ENCODE data around the gene DICER1.

DICER1 gene

GRCh38 chr14:95056476-95056875, 100.9 kb downstream of the DICER1 start:
- no peaks in the 10 kb centered on the region for H3K4me1 Mint-ChIP-seq
- no peak overlapping the region for H3K4me3 Mint-ChIP-seq
- H3K9me3 Mint-ChIP-seq, result no peaks in the 10 kb centered on the region
- TF ChIP-seq CTCF (IDR thresholded peaks at IDR 0.05; ENCODE audit: unreplicated experiment in 3 of 3), result no peak
- H3K27ac Mint-ChIP-seq, result no peak overlapping the region
- no peaks in the 10 kb centered on the region for H3K36me3 Mint-ChIP-seq (ENCODE audit: low read depth)
- peaks cover 24% of the 10 kb centered on the region for H3K27me3 Mint-ChIP-seq (ENCODE audit: low read depth)

GRCh38 chr14:95055318-95055717, 102.0 kb downstream of the DICER1 start:
- Mint-ChIP-seq H3K4me1 (no peaks in the 10 kb centered on the region), H3K36me3 (ENCODE audit: low read depth) (no peaks in the 10 kb centered on the region), H3K9me3 (no peaks in the 10 kb centered on the region), H3K4me3 (no peak overlapping the region), H3K27me3 (ENCODE audit: low read depth) (peaks cover 24% of the 10 kb centered on the region), H3K27ac (no peak overlapping the region)
- TF ChIP-seq CTCF (IDR thresholded peaks at IDR 0.05; ENCODE audit: unreplicated experiment in 3 of 3), result no peak

- TF ChIP-seq CTCF (IDR thresholded peaks at IDR 0.05; ENCODE audit: unreplicated experiment in 3 of 3), result no peak
- no peaks in the 10 kb centered on the region for H3K4me1 Mint-ChIP-seq
- H3K27me3 Mint-ChIP-seq (ENCODE audit: low read depth), result peaks cover 30% of the 10 kb centered on the region
- no peaks in the 10 kb centered on the region for H3K9me3 Mint-ChIP-seq
- H3K36me3 Mint-ChIP-seq (ENCODE audit: low read depth), result no peaks in the 10 kb centered on the region
- H3K27ac Mint-ChIP-seq, result no peak overlapping the region
- no peak overlapping the region for H3K4me3 Mint-ChIP-seq
Observed at GRCh38 chr14:95054346-95055280, 102.7 kb downstream of the DICER1 start.

- Mint-ChIP-seq H3K4me1 (peaks cover 4% of the 10 kb centered on the region), H3K27ac (no peak overlapping the region), H3K9me3 (peaks cover 3% of the 10 kb centered on the region), H3K4me3 (no peak overlapping the region), H3K27me3 (ENCODE audit: low read depth) (peaks cover 40% of the 10 kb centered on the region), H3K36me3 (ENCODE audit: low read depth) (no peaks in the 10 kb centered on the region)
- TF ChIP-seq CTCF (IDR thresholded peaks at IDR 0.05; ENCODE audit: unreplicated experiment in 3 of 3), result no peak
Observed at GRCh38 chr14:95052016-95052585, 105.2 kb downstream of the DICER1 start.

DNA sequence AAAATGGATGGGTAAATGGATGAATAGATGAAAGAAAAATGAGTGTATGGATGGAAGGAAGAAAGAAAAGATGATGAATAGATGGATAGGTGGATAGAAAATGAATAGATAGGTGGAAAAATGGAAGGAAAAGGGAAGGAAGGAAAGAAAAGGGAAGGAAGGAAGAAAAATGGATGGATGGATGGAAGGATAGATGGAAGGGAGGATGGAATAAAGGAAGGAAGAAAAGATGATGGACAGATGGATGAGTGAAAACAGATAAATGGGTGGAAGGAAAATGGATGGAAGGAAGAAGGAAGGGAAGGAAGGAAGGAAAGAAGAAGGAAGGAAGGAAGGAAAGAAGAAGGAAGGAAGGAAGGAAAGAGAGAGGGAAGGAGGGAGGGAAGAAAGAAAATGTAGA, 107.4 kb downstream of the DICER1 start:
- no peaks in the 10 kb centered on the region for H3K36me3 Mint-ChIP-seq (ENCODE audit: low read depth)
- no peak for TF ChIP-seq CTCF (IDR thresholded peaks at IDR 0.05; ENCODE audit: unreplicated experiment in 3 of 3)

More for the DNA sequence above, 107.4 kb downstream of the DICER1 start:
- Mint-ChIP-seq H3K4me1 (peaks cover 14% of the 10 kb centered on the region), H3K9me3 (peaks cover 3% of the 10 kb centered on the region), H3K4me3 (no peak overlapping the region), H3K27me3 (ENCODE audit: low read depth) (peaks cover 40% of the 10 kb centered on the region), H3K27ac (no peak overlapping the region)

Measured in nephron (organoid).